K562 (cell line): ENCODE measurements around the gene CD99L2. TPM values are rescaled to one million over a fixed set of nuclear protein-coding genes. Genes with fewer than 3 reads are reported as not detected.

ENCODE experiments used
- ASH1L ChIP-seq: fragments of 450-650 bp; IDR thresholded peaks from 2 replicates; pipeline ENCODE4 v1.6.1; 2018; ENCODE audit warnings: borderline replicate concordance, mild to moderate bottlenecking, low read depth; ENCODE audit not compliant: partially characterized antibody
- CEBPG ChIP-seq, 3 experiments: fragments of 200-800 bp in 1 of 3; sonication (Bioruptor generic) in 1 of 3; sonication (generic) in 1 of 3; formaldehyde crosslinking in 1 of 3; IDR thresholded peaks in 2 of 3; conservative IDR thresholded peaks in 1 of 3; 2 replicates each; pipeline versions ENCODE4 v1.6.1 to v1.8.0; 2016 to 2022; ENCODE audit warnings: missing compliant biosample characterization in 2 of 3, missing genetic modification characterization in 2 of 3, mild to moderate bottlenecking in 1 of 3, missing genetic modification reagents in 1 of 3
- MAFG ChIP-seq: fragments of 450-650 bp; conservative IDR thresholded peaks from 2 replicates; pipeline ENCODE4 v1.6.1; 2016; ENCODE audit warnings: missing genetic modification characterization, missing compliant biosample characterization
- NELFE ChIP-seq: IDR thresholded peaks from 2 replicates; pipeline ENCODE4 v1.6.1; 2011; ENCODE audit warnings: mild to moderate bottlenecking; ENCODE audit not compliant: insufficient read depth, insufficient read length
- POLR2AphosphoS2 ChIP-seq: IDR thresholded peaks from 2 replicates; pipeline ENCODE4 v1.6.1; 2012; ENCODE audit warnings: low read length, improper control_type of control experiment
- SAP30 ChIP-seq: fragments of 200-600 bp; sonication (generic); IDR thresholded peaks from 2 replicates; pipeline ENCODE4 v1.6.1; 2012; ENCODE audit warnings: borderline replicate concordance, low read depth, mild to moderate bottlenecking, moderate library complexity, low read length, control low read depth, inconsistent platforms; ENCODE audit not compliant: insufficient read depth, poor library complexity, severe bottlenecking
- ZNF197 ChIP-seq: fragments of 200-800 bp; sonication (Bioruptor generic); IDR thresholded peaks from 2 replicates; pipeline ENCODE4 v1.6.1; 2016; ENCODE audit warnings: low read depth, missing genetic modification characterization, missing compliant biosample characterization
- ZNF830 ChIP-seq: fragments of 250-450 bp; sonication (Bioruptor Pico); IDR thresholded peaks from 2 replicates; pipeline ENCODE4 v1.5.0; 2021; ENCODE audit warnings: mild to moderate bottlenecking
- polyA plus RNA-seq, 8 experiments: library from polyadenylated mRNA; depleted of rRNA in 4 of 8; stranded (reverse) in 5 of 8; unstranded in 3 of 8; fragments of >200 nt; fragmentation: Nextera tagmentation in 2 of 8; fragmentation: Illumina TruSeq in 1 of 8; extraction: Ambion mirVana in 2 of 8; extraction: Trizol in 1 of 8; gene quantifications; 2 replicates each; pipeline versions ENCODE4 v1.2.1 to v1.2.3, GENCODE V29; 2011 to 2014; ENCODE audit warnings: inconsistent platforms in 1 of 8, missing spikeins in 1 of 8
- total RNA-seq, 7 experiments: library from RNA; depleted of rRNA in 6 of 7; stranded (reverse); fragments of >200 nt in 6 of 7; fragmentation: Illumina TruSeq in 2 of 7; extraction: Trizol in 2 of 7; gene quantifications; 2 replicates each; pipeline versions ENCODE4 v1.2.1 to v1.2.3, GENCODE V29; 2011 to 2021; ENCODE audit warnings: low replicate concordance in 1 of 7
- TF ChIP-seq, protein P1 (sequence below): sonication (generic); formaldehyde crosslinking; IDR thresholded peaks from 2 replicates; pipeline ENCODE4 v1.8.0; 2022; ENCODE audit warnings: missing genetic modification reagents, mild to moderate bottlenecking, borderline replicate concordance
- TF ChIP-seq, protein P2 (sequence below): fragments of 250-450 bp; sonication (Bioruptor Pico); IDR thresholded peaks from 2 replicates; pipeline ENCODE4 v1.5.1; 2021; ENCODE audit warnings: mild to moderate bottlenecking

Gene CD99L2
- total and polyA plus RNA-seq, 9 of the 15 experiments (the other 6 are each of a cell fraction or from before 2014, with no cell fraction given), result 0.76 to 19.0 (median 11.9) TPM

DNA sequence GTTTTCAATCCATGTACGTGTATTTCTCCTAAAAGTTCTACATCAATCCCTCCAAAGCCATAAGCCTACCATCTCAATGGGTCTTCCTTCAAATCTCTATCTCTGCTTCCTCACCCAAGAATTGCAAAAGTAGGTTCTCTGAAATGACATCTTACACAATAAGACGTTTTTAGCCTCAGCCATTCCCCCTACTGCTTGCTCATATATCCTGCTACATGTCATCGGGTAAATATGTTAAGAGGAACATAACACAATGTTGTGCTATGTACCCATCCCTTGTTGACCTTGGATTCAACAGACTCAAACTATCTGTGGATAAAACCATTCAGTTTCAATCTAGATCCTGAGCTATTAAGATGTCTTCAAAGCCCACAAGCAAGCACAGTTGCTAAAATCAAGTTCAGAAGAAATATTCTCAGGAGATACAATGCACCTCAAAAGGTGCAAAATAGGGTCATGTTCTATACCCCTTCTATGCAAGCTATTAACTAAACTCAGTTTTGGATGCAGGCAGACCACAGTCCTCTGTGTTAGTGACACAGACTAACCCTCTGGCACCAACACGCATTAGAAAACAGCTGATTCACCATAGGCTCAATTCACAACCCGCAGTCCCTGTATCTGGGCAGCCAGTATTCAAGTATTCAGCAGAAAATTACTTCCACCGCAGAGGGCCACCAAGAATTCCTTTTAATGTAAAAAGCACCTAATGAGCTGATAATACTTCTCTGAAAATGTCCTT lies 56.8 kb downstream of the CD99L2 start (continued):
- TF ChIP-seq, protein P1, sequence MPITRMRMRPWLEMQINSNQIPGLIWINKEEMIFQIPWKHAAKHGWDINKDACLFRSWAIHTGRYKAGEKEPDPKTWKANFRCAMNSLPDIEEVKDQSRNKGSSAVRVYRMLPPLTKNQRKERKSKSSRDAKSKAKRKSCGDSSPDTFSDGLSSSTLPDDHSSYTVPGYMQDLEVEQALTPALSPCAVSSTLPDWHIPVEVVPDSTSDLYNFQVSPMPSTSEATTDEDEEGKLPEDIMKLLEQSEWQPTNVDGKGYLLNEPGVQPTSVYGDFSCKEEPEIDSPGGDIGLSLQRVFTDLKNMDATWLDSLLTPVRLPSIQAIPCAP (CRISPR knock-in tag), result no peak
- TF ChIP-seq ZNF197 (CRISPR knock-in tag) (no peak), POLR2AphosphoS2 (no peak), ASH1L (no peak), CEBPG (CRISPR knock-in tag; IDR thresholded peaks at IDR 0.05) (no peak), CEBPG (tag; conservative IDR thresholded peaks at IDR 0.05 in 1 of 2, IDR thresholded peaks at IDR 0.05 in 1 of 2) (peak in 1 of 2 experiments; percentile 27; a peak in 1 of 4 replicates), NELFE (no peak), MAFG (peak; percentile 54; the same call in 1 of the 2 replicates), ZNF830 (CRISPR knock-in tag) (no peak), SAP30 (no peak)
- TF ChIP-seq, protein P2, sequence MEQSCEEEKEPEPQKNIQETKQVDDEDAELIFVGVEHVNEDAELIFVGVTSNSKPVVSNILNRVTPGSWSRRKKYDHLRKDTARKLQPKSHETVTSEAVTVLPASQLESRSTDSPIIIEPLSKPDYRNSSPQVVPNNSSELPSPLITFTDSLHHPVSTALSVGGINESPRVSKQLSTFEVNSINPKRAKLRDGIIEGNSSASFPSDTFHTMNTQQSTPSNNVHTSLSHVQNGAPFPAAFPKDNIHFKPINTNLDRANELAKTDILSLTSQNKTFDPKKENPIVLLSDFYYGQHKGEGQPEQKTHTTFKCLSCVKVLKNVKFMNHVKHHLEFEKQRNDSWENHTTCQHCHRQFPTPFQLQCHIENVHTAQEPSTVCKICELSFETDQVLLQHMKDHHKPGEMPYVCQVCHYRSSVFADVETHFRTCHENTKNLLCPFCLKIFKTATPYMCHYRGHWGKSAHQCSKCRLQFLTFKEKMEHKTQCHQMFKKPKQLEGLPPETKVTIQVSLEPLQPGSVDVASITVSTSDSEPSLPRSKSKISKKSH (CRISPR knock-in tag), result no peak
- TF ChIP-seq, all 486 proteins: peak for 7
